Activated CD4-positive, alpha-beta T cell treated with anti-CD3 and anti-CD28 coated beads for 48 hours (primary cell): ENCODE results near the gene SLCO2B1.

Source experiments
- DNase-seq: peaks from one replicate; pipeline ENCODE4 v3.0.0-alpha.2; 2020

SLCO2B1 gene

DNA sequence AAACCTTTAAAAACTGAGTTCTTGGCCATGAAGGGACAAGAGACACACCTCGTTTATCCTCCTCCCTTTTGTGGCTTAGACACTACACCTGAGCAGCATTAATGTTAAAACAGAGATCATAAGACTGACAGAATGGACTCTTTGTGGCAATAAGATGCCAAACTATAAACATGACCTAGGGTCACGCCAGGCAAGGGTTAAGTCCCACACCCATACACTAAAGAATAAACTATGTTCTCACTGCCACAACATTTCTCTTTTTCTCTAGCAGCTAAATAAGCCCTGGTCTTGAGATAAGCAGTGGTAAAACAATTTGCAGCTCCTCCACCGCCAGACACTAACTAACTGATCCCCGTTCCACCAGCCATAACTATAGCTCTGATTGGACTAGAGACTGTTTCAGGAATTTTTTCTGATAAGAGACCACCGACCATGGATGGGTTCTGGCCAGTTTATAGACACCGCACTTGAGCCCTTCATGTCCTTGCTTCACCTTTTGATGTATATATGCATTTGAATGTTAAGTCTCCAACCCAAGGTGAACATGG lies 4.9 kb upstream of the SLCO2B1 start:
- no peak for DNase-seq

DNA sequence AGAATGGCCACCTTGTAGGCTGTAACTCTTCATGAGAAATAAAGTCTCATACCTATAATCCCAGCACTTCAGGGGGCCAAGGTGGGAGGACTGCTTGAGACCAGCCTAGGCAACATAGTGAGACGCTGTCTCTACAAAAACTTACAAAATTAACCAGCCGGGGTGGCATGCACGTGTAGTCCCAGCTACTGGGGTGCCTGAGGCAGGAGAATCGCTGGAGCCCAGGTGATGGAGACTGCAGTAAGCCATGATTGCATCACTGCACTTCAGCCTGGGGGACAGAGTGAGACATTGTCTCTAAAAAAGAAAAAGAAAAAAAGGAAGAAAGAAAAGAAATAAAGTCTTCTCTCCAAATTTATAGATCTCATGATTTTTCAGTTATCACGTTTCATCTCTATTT lies 4.2 kb upstream of the SLCO2B1 start:
- no peak for DNase-seq

DNA sequence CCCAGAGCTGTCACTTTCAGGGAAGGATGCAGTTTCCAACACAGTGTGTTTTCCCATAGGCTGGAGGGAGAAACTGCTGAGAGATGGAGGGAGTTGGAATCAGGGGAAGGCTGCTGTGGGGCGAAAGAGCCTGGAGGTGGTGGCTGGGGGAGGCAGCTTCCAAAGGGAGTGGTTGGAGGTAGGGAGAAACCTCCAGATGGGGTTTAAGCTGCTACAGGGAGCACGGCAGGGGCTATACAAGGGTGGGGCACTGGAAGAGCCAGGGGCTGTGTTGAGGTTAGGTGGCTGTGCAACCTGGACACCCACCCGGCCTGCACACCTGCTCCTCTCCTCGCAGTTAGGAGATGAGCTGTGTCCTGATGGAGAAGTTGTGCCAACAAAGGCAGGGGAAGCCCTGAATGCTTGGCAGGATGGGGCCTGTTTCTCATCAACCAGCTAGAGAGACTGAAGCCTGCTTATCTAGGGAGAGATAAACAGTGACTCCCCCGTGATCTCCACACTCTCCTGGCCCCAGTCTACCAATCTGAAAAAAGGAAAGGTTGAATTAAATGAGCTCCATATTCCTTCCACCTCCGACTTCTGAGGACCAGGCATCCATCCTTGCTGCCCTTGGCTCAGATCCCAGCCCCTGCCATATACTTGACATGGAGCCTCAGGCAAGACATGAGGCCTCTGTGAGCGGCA lies 3.6 kb upstream of the SLCO2B1 start:
- DNase-seq = no peak

DNA sequence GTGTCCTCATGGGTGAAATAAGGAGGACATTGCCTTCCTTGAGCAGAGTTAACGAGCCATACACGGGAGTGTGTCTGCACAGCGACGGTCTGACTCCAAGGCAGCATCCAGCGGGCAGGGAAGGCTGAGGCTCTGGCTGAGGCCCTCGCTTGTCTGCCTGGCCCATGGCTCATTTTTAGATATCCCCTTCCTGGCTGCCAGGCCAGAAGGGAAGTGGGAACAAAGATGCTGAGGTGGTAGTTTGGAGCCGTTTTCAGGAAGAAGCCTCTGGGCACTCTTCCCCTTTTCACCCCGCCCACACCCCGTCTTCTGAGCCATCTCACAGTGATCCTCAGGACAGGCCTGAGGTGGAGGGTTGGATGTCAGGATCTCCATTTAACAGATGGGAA lies 3.0 kb upstream of the SLCO2B1 start:
- no peak for DNase-seq

DNA sequence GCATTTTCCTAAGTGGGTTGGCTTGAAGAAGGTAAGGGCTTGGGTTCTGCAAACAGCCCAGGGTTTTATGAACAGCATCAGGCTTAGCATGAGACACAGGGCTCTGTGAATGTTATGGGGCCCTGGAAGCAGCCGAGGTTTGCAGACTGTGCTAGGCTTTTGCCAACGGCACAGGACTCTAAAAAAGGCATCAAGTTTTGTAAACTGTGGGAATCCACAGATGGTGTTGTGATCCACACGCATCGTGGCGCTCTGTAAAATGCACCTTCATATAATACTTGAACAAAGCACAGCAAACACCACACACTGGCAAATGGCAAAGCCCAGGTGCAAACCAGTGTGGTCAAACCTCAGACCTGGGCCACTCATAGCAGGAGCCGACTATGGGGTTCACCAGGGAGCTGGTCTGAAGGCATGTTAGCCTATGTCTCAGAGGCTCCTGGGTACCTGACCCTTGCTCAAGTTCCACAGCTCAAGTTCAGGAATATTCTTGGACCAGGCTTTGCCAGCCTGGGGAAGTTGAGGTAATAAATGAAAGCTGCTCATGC lies 2.4 kb upstream of the SLCO2B1 start:
- DNase-seq = no peak

DNA sequence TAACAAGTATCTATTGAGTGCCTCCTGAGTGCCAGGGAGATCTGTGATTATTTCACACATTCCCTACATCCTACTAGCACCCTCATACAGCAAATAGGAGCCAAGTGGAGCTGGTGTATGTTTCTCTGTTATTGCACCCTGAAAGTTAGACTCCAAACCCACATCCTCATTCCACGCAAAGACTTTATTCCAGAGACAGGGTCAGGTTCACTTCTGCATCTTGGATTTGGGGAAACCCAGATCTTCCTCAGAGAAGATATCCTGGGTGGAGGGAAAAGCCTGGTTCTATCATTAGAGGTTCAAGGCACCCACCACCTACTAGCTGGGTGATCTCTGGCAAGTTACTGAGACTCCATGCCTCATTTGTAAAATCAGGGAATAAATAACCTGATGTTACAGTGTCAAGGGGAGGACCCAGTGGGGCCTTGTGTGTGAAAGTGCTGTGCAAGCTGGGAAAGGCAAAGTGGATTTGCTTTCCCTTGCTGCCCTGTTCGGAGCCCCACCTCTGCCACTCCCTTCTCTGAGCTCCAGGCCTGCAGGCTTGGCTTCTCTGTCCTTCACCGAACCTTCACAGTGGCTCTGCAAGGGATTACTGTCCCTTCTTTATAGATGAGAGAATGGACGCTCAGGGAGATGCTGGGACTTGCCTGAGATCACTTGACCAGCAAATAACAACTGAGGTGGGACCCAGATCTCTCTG lies 991 bp upstream of the SLCO2B1 start:
- DNase-seq = no peak

DNA sequence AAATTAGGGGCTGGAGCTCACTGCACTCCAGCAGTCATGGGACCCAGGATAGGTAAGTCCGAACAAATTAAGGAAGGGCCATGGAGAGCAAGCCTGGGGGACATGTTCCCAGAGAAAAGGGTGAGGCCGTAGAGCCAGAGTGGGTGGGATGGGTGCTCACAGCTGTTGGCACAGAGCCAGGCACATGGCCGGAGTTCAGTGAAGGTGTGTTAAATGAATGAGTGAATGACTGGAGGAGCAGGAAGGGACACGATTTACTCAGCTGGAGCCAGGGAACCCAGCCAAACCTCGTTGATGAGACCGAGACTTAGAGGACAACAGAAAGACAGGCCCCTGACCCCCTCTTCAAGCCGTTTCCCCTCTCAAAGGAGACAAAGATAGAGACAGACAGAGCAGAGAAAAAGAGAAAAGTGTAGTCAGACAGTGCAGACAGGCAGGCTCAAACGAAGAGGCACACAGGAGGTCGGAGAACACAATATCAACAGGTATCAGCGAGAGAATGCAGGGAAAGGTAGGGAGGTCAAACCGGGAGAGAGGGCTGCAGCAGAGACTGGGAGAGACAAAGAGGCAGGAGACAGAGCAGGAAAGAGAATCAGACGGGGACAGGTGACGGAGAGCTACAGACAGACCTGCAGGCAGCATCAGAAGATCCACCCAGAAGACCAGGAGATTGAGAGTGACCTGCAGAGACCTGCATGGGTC lies 590 bp downstream of the SLCO2B1 start:
- DNase-seq = no peak

DNA sequence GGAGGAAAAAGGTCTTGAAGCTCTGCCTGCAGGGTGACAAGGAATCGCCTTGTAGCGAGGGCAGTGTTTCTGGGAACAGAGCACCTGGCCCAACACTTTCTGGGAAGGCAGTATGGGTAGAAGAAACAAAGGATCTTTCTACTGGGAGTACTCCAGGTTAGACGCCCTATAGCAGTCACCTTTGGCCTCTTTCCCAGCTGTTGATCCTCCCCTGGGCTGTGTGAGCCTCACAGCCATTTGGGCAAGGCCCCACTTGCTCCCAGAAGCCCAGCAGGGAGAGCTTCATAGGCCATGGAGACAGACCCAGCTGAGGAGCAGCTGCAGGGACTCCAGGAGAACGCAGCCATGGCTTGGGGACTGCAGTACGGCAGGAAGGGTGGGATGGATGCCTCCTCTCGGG lies 1.2 kb downstream of the SLCO2B1 start:
- no peak for DNase-seq

DNA sequence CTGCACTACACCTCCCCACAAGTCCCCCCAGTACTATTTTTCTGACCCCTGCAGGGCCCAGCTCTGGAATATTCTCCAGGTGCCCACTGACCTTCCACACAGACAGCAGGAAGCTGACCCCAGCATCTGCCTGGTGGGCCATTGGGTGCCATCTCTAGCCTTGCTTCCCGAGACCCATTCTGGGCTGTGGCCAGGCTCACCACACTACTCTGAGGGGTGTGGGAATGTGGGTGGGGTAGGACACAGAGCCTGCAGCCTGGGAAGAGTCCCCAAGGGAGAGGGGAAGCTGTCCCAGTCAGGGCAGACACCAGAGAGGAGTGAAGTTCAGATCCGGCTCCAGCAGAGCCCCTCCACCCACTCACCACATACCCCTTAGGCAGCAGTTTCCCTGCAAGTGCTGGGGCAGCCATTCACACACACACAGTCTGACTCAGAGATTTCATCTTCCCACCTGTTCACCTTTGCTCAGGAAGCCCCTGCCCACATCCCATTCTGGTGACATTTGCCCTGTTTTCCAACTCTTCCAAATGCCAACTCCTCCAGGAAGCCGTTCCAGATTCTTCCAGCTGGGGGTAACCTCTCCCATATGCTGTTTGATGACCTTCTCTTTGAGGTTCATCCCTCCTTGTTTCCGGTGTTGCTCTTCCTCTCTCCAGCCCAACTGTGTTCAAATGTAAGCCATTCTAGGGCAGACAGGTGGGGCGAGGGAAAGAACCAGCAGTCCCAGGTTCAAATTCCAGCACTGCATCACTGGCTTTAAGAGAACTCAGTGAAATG lies 1.9 kb downstream of the SLCO2B1 start:
- DNase-seq = no peak

DNA sequence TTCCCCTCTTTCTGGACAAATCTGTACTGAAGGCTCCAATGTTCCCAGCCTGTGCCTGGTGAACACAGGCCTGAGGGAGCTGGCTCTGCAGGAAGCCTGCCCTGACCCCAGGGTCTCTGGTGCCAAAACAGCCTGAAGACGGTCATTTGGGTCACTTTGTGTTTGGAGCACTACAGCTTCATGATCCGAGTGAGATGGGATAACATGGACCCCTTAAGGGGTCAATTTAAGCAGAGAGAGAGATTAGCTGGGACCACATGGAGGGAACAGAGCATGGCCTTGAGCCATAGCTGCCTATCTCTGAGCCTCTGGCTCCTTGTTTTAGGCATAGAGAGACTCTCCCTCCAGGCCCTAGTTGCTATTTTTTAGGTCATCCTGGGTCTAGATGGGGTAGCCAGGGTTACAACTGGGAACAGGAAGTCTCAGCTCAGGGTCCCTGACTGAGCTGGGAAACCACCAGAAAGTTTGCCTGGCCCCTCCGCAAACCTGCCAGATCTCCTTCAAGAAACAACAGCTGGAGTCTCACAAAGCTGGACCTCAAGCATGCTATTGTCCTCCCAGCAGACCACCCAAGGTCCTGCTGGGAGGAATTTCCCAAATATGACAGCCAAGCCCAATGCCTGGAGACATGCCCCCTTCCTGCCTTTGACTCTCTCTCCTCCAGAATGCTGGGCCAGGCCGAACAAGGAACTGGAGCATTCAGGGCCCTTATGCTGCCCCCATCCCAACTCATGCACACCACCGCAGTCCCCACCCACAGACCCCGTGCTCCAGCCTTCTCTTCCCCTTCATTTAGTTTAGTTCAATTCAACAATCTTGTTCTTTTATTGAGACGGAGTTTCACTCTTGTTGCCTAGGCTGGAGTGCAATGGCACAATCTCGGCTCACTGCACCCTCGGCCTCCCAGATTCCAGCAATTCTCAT lies 4.0 kb downstream of the SLCO2B1 start:
- no peak for DNase-seq

DNA sequence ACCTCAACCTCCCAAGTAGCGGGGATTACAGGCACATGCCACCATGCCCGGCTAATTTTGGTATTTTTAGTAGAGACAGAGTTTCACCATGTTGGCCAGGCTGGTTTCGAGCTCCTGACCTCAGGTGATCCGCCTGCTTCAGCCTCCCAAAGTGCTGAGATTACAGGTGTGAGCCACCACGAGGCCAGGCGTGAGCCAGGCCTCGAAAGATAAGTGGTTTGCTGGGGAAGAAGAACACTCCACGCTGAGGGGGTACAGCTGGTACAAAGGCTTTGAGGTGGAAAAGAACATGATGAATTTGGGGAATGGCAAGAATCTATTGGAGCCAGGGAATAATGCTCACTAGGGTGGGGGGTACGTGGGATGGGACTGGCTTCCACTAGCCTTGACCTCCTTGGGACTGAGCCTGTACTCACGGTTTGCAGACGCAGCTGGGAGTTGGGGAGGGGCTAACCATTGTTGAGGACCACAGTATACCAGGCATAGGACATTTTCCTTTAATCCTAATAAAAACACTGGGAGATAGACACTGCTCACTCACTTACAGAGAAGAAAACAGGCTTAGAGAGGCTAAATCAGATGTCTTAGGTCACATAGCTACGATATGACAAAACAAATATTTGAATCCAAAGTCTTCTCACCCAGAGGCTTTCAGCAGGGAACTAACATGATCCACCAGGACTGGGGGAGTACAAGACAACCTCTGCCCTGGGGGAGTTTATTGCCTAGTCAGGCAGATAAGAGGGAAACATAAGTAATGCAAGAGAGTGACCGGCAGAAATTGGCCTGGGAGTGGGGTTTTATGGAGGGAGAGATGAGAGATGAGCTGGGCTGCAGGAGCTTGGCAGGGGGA lies 4.9 kb downstream of the SLCO2B1 start:
- no peak for DNase-seq

DNA sequence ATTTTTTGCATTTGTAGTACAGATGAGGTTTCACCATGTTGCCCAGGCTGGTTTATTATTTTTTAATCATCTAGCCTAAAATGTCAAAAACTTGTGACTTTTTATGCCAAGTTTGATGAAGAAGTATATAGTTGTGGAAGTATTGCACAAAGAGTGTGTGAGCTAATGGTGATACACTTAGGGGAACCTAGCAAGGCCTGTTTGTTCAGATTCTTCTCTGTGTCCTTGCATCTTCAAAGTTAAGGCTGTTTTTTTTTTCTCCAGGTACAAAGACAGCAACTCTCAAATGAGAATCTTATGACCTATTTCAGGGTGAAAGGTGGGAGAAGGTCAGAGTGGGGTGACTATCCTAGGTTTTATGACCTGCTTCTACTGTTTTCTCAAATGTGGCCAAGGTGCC lies 7.3 kb downstream of the SLCO2B1 start:
- DNase-seq = no peak

DNA sequence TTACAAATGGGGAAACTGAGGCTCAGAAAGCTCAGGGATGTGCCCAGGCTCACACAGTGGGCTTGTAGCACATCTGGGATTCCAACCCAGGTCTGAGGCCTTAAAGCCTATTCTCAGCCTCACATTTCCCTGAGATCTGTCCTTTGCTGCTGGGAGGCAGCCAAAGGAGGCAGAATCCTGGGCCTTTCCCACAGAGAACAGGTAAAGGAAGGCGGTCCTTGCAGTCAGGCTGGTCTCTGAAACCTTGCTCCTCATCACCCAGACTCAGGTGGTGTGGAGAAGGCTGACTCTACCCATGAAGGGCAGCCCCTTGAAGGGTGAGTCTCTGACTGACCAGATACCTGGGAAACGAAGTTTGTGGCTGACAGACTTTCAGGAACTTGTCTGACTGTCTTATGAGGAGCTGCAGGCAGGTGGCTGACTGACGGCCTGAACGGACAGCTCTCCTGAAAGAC lies 7.8 kb downstream of the SLCO2B1 start:
- no peak for DNase-seq

DNA sequence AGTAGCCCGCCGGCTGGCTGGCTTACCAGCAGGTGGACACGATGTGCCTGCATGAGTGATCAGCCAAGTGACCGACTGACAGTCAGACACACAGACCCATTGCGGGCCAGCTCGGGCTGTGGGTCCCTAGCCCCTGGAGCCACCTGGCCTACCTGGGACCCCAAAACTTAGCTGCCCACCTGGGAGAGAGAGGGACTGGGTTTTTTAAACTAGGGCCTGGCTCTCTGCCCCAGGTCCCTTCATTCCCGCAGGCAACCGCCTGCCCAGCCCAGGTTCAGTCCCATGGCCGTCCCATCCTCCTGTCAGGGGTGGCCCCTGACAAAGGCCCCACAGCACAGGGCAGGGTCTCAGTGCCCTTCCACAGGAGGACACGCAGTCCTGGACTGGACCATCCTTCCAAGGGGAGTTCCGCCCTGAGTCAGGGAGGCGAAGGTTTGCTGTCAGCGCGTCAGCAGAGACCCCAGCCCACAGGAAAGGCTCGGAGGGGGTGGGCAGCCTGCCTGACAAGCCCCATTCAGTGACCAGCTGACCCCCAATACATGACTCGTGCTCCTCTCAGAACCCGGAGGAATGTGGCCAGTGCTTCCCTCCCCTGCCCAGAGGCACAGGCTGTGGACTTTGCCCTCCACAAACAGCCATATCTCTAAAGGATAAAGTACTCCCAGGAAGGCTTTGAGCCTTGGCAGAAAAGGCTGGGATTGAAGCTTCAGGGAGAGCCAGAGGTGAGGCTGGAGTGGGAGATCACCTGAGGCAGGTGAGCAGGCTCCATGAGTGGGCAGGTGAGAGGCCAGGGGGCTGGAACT lies 8.4 kb downstream of the SLCO2B1 start:
- DNase-seq = no peak

DNA sequence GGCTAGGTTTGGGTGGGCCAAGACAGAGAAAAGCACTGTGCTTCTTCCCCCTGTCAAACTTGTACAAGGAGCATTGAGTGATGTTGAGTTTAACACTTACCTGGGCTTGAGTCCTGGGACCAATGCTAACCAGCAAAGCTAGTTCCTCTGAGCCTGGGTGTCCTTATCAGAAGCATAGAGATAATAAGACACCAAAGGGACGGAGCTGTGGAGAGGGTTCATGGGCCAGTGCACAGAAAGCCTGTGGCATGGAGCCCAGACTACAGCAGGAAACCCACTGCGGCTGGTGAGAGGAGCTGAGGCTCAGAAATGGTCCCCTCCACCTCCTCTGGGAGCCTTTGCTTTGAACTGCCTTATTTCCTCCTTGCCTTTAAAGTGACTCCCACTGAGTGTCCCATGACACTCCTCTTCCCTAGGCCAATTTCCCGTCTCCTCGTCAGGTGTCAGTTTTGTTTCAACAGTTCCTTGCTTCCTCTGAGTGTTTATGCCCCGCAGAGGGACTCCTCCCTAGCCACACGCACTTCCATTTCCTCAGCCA lies 9.4 kb downstream of the SLCO2B1 start:
- DNase-seq = no peak

DNA sequence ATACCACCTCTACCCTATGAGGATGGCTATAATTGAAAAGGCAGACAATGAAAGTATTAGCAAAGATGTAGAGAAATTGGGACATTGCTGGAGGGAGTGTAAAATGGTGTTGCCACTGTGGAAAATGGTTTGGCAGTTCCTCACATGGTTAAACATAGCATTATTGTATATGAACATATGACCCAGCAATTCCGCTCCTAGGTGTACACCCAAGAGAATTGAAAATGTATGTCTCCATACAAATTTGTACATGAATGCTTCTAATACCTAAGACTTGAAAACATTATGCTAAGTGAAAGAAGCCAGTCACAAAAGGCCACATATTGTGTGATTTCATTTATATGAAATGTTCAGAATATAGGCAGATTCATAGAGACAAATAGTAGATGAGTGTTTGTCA lies 10.0 kb downstream of the SLCO2B1 start:
- no peak for DNase-seq

DNA sequence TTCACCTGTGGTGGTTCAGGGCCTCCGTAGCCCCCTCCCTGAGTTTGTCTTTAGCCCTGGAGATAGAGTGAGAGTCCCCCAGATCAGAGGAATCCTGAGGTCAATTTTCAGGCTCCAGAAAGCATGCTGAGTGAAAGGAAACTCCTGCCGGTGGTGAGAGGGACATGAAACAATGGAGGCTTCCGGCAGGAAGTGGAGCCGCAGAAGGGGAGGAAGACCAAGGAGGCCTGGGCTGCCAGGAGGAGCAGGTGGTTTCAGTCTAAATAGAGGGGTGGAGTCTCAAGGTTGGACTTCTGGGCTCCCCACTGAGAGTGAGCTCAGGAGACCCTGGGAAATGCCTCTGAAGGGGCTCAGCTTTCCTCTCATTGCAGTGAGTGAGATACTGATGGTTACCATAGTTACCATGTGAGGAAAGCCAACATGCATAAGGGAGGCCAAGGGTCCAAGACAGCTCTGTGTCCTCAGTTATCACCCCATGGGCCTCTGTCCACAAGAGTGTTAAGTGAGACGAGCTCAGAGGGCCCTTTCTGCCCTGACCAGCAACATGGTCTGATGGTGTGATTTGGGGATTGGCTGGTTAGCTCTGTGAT lies 10.7 kb downstream of the SLCO2B1 start:
- DNase-seq = no peak

DNA sequence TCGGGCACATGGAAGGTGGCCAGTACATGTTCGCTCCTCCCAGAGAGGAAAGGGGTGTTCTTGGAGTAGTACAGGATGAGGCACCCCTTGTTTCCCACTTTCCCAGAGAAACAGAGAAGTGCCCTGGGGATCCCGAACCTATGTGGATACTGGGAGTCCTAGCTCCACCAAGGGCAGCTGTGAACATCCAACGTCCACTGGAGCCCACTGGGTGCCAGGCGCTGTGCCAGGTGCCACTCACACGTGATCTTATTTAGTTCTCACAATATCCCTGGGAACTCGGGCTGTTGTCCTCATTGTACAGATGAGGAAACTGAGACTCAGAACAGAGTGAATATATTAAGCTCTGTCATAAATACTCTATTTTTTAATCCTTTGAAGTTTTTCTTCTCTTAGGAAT lies 12.0 kb downstream of the SLCO2B1 start:
- DNase-seq = no peak
